ENCODE data around the gene ADIPOQ. TPM values are rescaled to one million over a fixed set of nuclear protein-coding genes. Genes with fewer than 3 reads are reported as not detected.

Gene ADIPOQ
- total RNA-seq, 1 experiment from 2014 or later, result not detected

GRCh38 chr3:186825872-186826409 lies 16.6 kb upstream of the ADIPOQ start:
- H3T11ph ChIP-seq (ENCODE audit: low read length), result no peak overlapping the region
- no peaks in the 10 kb centered on the region for H3K79me2 ChIP-seq (ENCODE audit: insufficient read depth, low read length)
- TF ChIP-seq CTCF (conservative IDR thresholded peaks at IDR 0.05), result no peak
- H3K4me2 ChIP-seq (ENCODE audit: insufficient read depth, insufficient read length, low read length), result peak overlapping the region; percentile 50
- no peak overlapping the region for H3K14ac ChIP-seq (ENCODE audit: insufficient read depth, low read length)
- no peaks in the 10 kb centered on the region; the same call in 1 of the 2 replicates for H3K4me1 ChIP-seq (ENCODE audit: insufficient read depth, low read length)
- no peak overlapping the region for H3K23ac ChIP-seq (ENCODE audit: insufficient read length, low read depth, low read length)
- H2AK5ac ChIP-seq (ENCODE audit: insufficient read length, low read length), result no peak overlapping the region
- peaks cover 37 to 40% of the 10 kb centered on the region in 2 experiments for H3K4me1 Mint-ChIP-seq
- H3K4me3 Mint-ChIP-seq, result peak overlapping the region; percentile 68 to 78
- H3K27me3 ChIP-seq (ENCODE audit: insufficient read depth, low read length), result peaks cover 5% of the 10 kb centered on the region; the same call in 1 of the 2 replicates
- no peak overlapping the region for H2BK20ac ChIP-seq (ENCODE audit: low read depth, low read length, poor library complexity, severe bottlenecking)
- H2BK12ac ChIP-seq (ENCODE audit: insufficient read length, low read depth, low read length), result no peak overlapping the region
- H2BK15ac ChIP-seq (ENCODE audit: low read depth, low read length), result no peak overlapping the region
- H4K91ac ChIP-seq (ENCODE audit: insufficient read length, low read depth, low read length), result no peak overlapping the region
- no peak overlapping the region for H4K5ac ChIP-seq (ENCODE audit: insufficient read length, low read depth, low read length)
- no peak overlapping the region for H3K56ac ChIP-seq (ENCODE audit: insufficient read length, low read depth, low read length)
- no peak overlapping the region for H3K18ac ChIP-seq (ENCODE audit: insufficient read length, low read depth, low read length)
- DNase-seq, result peak; percentile 38
- H3K4ac ChIP-seq (ENCODE audit: low read depth, low read length), result no peak overlapping the region
- no peak overlapping the region for H3K27ac Mint-ChIP-seq
- H3K27ac ChIP-seq (ENCODE audit: insufficient read length, low read depth, low read length), result no peak overlapping the region
- no peaks in the 10 kb centered on the region; a peak in 1 of 5 replicates for H3K9me3 Mint-ChIP-seq
- no CpG with 5 or more reads among the region's 11 CpGs for WGBS (ENCODE audit: extremely low coverage, insufficient read length, low lambda C conversion rate)
- no peak overlapping the region for H4K8ac ChIP-seq (replicated peaks; ENCODE audit: insufficient read length, low read depth, low read length)
- no peaks in the 10 kb centered on the region for H3K9me3 ChIP-seq (ENCODE audit: control insufficient read depth, low read depth, low read length)
- no peaks in the 10 kb centered on the region for H3K36me3 Mint-ChIP-seq (ENCODE audit: insufficient read depth in 1 of 3, low read depth in 3 of 3)
- H2BK120ac ChIP-seq (ENCODE audit: low read depth, low read length, poor library complexity, severe bottlenecking), result no peak overlapping the region
- no peak overlapping the region for H3K9ac ChIP-seq (ENCODE audit: extremely low read depth, insufficient read length, low read length)
- peaks cover 62% of the 10 kb centered on the region for H3K27me3 Mint-ChIP-seq (ENCODE audit: low read depth)
- no peaks in the 10 kb centered on the region for H4K20me1 ChIP-seq (ENCODE audit: control insufficient read depth, insufficient read depth, insufficient read length)
- no peaks in the 10 kb centered on the region for H3K79me1 ChIP-seq (ENCODE audit: insufficient read depth, low read depth, low read length, poor library complexity, severe bottlenecking)
- H2BK5ac ChIP-seq (ENCODE audit: insufficient read length, low read length), result no peak overlapping the region
- no peak overlapping the region for H2AFZ ChIP-seq (ENCODE audit: low read length)
- H3K23me2 ChIP-seq (ENCODE audit: insufficient read length, low read depth, low read length, poor library complexity, severe bottlenecking), result peaks cover 14% of the 10 kb centered on the region

All from H9 (cell line).